Subcutaneous abdominal adipose tissue (tissue), 5 donors: Measurements from ENCODE around the gene OR6K2.

Experiments used
- H3K27ac ChIP-seq: one replicate; pipeline ENCODE4 v1.7.0; 2013; ENCODE audit warnings: low read depth, mild to moderate bottlenecking, inconsistent platforms, low read length, moderate library complexity
- H3K27me3 ChIP-seq, 5 donors: one replicate each; pipeline ENCODE4 v1.7.0; 2013; ENCODE audit warnings: low read length in 5 of 5, inconsistent platforms in 1 of 5; ENCODE audit not compliant: control insufficient read depth in 5 of 5, insufficient read depth in 4 of 5
- H3K36me3 ChIP-seq, 5 donors: one replicate each; pipeline ENCODE4 v1.7.0; 2013; ENCODE audit warnings: low read length in 5 of 5; ENCODE audit not compliant: control insufficient read depth in 5 of 5, insufficient read depth in 5 of 5
- H3K4me1 ChIP-seq, 5 donors: one replicate each; pipeline ENCODE4 v1.7.0; 2013; ENCODE audit warnings: low read length in 5 of 5, mild to moderate bottlenecking in 3 of 5, moderate library complexity in 1 of 5; ENCODE audit not compliant: control insufficient read depth in 5 of 5, insufficient read depth in 5 of 5
- H3K4me3 ChIP-seq, 5 donors: one replicate each; pipeline ENCODE4 v1.7.0; 2013; ENCODE audit warnings: low read length in 5 of 5, low read depth in 1 of 5
- H3K9ac ChIP-seq, 5 donors: one replicate each; pipeline ENCODE4 v1.7.0; 2013; ENCODE audit warnings: low read length in 5 of 5, mild to moderate bottlenecking in 4 of 5, moderate library complexity in 3 of 5
- H3K9me3 ChIP-seq, 5 donors: one replicate each; pipeline ENCODE4 v1.7.0; 2013; ENCODE audit warnings: low read length in 5 of 5; ENCODE audit not compliant: control insufficient read depth in 5 of 5
- donor health status: healthy.
- donor health status: healthy.
- donor health status: healthy.
- donor health status: healthy.
- donor health status: healthy.

Gene OR6K2

DNA sequence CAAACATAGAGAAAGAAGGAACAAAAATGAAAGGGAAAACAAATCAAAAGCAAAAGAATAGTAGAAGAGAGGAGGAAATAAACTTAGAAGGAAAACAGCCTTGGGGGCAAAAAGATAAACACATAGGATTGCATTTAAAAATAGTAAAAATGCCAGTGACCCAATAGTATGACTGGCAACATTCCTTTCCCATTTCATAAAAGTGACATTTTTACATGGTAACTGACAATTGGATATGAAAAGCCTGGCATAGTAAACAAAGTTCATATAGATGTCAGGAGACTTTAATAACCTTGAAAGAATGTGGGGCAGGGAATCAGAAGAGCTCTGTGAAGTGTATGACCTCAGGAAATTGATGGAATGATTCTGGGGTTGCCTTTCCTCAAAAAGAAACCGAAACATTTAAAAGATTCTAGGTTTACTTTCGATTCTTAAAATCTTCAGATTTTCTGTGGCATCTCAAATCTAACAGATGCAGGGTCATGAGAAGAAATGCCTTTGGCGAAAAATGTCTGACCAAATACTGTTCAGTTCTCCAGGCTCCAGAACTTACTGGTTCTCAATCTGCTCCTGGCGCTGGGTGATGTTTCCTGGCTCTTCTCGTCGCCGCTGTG lies 47.6 kb downstream of the OR6K2 start:
- Histone ChIP-seq H3K4me3 (no peak overlapping the region), H3K9me3 (no peaks in the 10 kb centered on the region), H3K9ac (no peak overlapping the region), H3K36me3 (peaks cover 0 to 15% (median 0%) of the 10 kb centered on the region in 5 donors), H3K27me3 (no peaks in the 10 kb centered on the region), H3K27ac (no peak overlapping the region), H3K4me1 (peaks cover 0 to 7% (median 2%) of the 10 kb centered on the region in 5 donors)
